Kidney (tissue), 14 donors: ENCODE measurements around the gene STYXL1. TPM values are rescaled to one million over a fixed set of nuclear protein-coding genes. Genes with fewer than 3 reads are reported as not detected.
A peak's percentile ranks its signal among the peaks of the same experiment; 100 is the strongest.

Experiments used
- DNase-seq, 5 donors: peaks; one replicate each; pipeline ENCODE4 v3.0.0-alpha.2; 2013 to 2020
- FAIRE-seq: peaks from 2 replicates; lab custom pipeline; 2012; peaks lifted over from hg19 to GRCh38; lab: Jason Lieb, UNC
- H3K27ac ChIP-seq, 2 donors: one replicate each; pipeline ENCODE4 v1.7.0; 2013; ENCODE audit warnings: low read depth in 2 of 2, low read length in 2 of 2, inconsistent platforms in 1 of 2
- H3K27me3 ChIP-seq: one replicate; pipeline ENCODE4 v1.7.1; 2013; ENCODE audit warnings: low read length, inconsistent platforms; ENCODE audit not compliant: control insufficient read depth, insufficient read depth
- H3K36me3 ChIP-seq, 3 donors: one replicate each; pipeline versions ENCODE4 v1.7.0 to v1.7.1; 2013; ENCODE audit warnings: low read length in 3 of 3, control low read depth in 1 of 3, inconsistent platforms in 1 of 3; ENCODE audit not compliant: insufficient read depth in 3 of 3, control insufficient read depth in 2 of 3
- H3K4me1 ChIP-seq, 3 donors: one replicate each; pipeline versions ENCODE4 v1.7.0 to v1.7.1; 2013; ENCODE audit warnings: low read length in 3 of 3, inconsistent platforms in 1 of 3, low read depth in 1 of 3; ENCODE audit not compliant: control insufficient read depth in 2 of 3, insufficient read depth in 2 of 3
- H3K4me3 ChIP-seq, 3 donors: one replicate each; pipeline versions ENCODE4 v1.7.0 to v1.8.1; 2013; ENCODE audit warnings: low read length in 3 of 3, control low read depth in 1 of 3, inconsistent platforms in 1 of 3
- H3K9ac ChIP-seq, 3 donors: one replicate each; pipeline versions ENCODE4 v1.7.0 to v1.7.1; 2013; ENCODE audit warnings: low read length in 3 of 3, control low read depth in 1 of 3, inconsistent platforms in 1 of 3
- H3K9me3 ChIP-seq, 3 donors: one replicate each; pipeline versions ENCODE4 v1.7.0 to v1.7.1; 2013; ENCODE audit warnings: low read length in 3 of 3, control low read depth in 1 of 3, inconsistent platforms in 1 of 3; ENCODE audit not compliant: control insufficient read depth in 2 of 3, insufficient read depth in 1 of 3
- CTCF ChIP-seq: IDR thresholded peaks from 3 replicates; pipeline ENCODE4 v1.5.1; 2012; ENCODE audit warnings: mild to moderate bottlenecking, moderate library complexity, borderline replicate concordance; ENCODE audit not compliant: insufficient read depth; ENCODE audit errors: extremely low read depth
- intact Hi-C: fragments of 100-400 bp; cut with DNase I; formaldehyde crosslinking; loops from one replicate; pipeline ENCODE4 v1.11.1; 2022
- polyA plus RNA-seq: library from polyadenylated mRNA; stranded (reverse); fragments of 350-450 nt; fragmentation: Illumina TruSeq; extraction: RNeasy Lipid Tissue Mini Kit (QIAGEN cat#74804); gene quantifications from one replicate; pipeline ENCODE4 v1.2.3, GENCODE V29; 2014; ENCODE audit warnings: low read depth, low replicate concordance; ENCODE audit not compliant: insufficient read depth
- total RNA-seq: library from RNA; stranded (reverse); fragmentation: NEBNext Ultra II Directional; extraction: Animal tissue kit (Norgen Biotek cat#: 25700); gene quantifications from one replicate; pipeline ENCODE4 v1.2.1, GENCODE V29; 2021
- donor health status: control.
- donor health status: control.
- donor health status: control.
- donor health status: control.
- donor health status: control.
- donor health status: DM: yes; HTN: yes; CAD: no.
- donor health status: Normal renal cell carcinoma (clear cell type).

STYXL1 gene
- total and polyA plus RNA-seq, 2 donors from 2014 or later, result 29.9 to 55.5 TPM

GRCh38 chr7:75971961-75972763, 75.6 kb downstream of the STYXL1 start:
- no peak for DNase-seq
- FAIRE-seq, result no peak
- intact Hi-C loops, result no loop called here
- H3K4me1 ChIP-seq, result peaks cover 0 to 27% (median 25%) of the 10 kb centered on the region in 3 donors
- H3K4me3 ChIP-seq, result no peak overlapping the region
- H3K9ac ChIP-seq, result no peak overlapping the region
- H3K27ac ChIP-seq, result peak overlapping the region in 1 of 2 donors; percentile 63
- H3K27me3 ChIP-seq, result no peaks in the 10 kb centered on the region
- TF ChIP-seq CTCF, result no peak
- no peaks in the 10 kb centered on the region for H3K9me3 ChIP-seq
- peaks cover 2 to 8% (median 4%) of the 10 kb centered on the region in 3 donors for H3K36me3 ChIP-seq

- Histone ChIP-seq H3K4me1 (peaks cover 0 to 29% (median 28%) of the 10 kb centered on the region in 3 donors), H3K36me3 (peaks cover 2 to 8% (median 4%) of the 10 kb centered on the region in 3 donors), H3K4me3 (no peak overlapping the region), H3K27ac (peak overlapping the region in 1 of 2 donors; percentile 63), H3K9ac (no peak overlapping the region), H3K27me3 (no peaks in the 10 kb centered on the region), H3K9me3 (no peaks in the 10 kb centered on the region)
- no peak for TF ChIP-seq CTCF
- DNase-seq (no peak), FAIRE-seq (no peak)
- intact Hi-C loops, result no loop called here
These were observed 76.4 kb downstream of the STYXL1 start for GRCh38 chr7:75971309-75971960.

GRCh38 chr7:75969704-75970498, 77.9 kb downstream of the STYXL1 start:
- Histone ChIP-seq H3K9me3 (no peaks in the 10 kb centered on the region), H3K4me3 (no peak overlapping the region), H3K36me3 (peaks cover 2 to 8% (median 4%) of the 10 kb centered on the region in 3 donors), H3K27me3 (no peaks in the 10 kb centered on the region), H3K27ac (peak overlapping the region; percentile 54 to 76), H3K4me1 (peaks cover 0 to 42% (median 37%) of the 10 kb centered on the region in 3 donors), H3K9ac (no peak overlapping the region)
- no peak for FAIRE-seq
- intact Hi-C loops, result no loop called here
- DNase-seq, result peak in 2 of 5 donors; percentile 54 to 61
- TF ChIP-seq CTCF, result no peak
